ENCODE results near the gene AKR1D1.
"Not testable (repeated sequence)": the region's sequence is repeated elsewhere in the genome, so short reads cannot be mapped to it uniquely, and the experiment has no call there.

DNA sequence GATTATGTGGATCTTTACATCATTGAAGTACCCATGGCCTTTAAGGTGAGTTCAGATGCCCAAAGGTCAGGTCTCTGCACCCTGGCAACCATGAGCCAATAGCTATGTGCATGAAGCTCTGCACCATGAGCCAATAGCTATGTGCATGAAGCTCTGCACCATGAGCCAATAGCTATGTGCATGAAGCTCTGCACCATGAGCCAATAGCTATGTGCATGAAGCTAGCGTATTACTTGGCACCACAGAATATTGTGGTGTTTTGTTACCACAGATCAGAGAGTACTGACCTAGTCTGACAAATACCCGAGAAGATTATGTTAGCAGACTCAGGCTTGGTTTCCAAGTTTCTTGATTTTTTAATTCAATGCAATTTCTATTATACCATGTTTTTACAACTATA lies 15.6 kb downstream of the AKR1D1 start:
- TF ChIP-seq, protein P1, sequence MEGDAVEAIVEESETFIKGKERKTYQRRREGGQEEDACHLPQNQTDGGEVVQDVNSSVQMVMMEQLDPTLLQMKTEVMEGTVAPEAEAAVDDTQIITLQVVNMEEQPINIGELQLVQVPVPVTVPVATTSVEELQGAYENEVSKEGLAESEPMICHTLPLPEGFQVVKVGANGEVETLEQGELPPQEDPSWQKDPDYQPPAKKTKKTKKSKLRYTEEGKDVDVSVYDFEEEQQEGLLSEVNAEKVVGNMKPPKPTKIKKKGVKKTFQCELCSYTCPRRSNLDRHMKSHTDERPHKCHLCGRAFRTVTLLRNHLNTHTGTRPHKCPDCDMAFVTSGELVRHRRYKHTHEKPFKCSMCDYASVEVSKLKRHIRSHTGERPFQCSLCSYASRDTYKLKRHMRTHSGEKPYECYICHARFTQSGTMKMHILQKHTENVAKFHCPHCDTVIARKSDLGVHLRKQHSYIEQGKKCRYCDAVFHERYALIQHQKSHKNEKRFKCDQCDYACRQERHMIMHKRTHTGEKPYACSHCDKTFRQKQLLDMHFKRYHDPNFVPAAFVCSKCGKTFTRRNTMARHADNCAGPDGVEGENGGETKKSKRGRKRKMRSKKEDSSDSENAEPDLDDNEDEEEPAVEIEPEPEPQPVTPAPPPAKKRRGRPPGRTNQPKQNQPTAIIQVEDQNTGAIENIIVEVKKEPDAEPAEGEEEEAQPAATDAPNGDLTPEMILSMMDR (IDR thresholded peaks at IDR 0.05), result not testable (repeated sequence)
- TF ChIP-seq EP300 (IDR thresholded peaks at IDR 0.05; ENCODE audit: low read depth); POLR2A (IDR thresholded peaks at IDR 0.05): not testable (repeated sequence)
